Measurements from ENCODE around the gene SLCO3A1. TPM values are rescaled to one million over a fixed set of nuclear protein-coding genes. Genes with fewer than 3 reads are reported as not detected.

The SLCO3A1 gene
- total RNA-seq, 4 donors from 2014 or later, result 23.1 to 62.8 (median 35.1) TPM

DNA sequence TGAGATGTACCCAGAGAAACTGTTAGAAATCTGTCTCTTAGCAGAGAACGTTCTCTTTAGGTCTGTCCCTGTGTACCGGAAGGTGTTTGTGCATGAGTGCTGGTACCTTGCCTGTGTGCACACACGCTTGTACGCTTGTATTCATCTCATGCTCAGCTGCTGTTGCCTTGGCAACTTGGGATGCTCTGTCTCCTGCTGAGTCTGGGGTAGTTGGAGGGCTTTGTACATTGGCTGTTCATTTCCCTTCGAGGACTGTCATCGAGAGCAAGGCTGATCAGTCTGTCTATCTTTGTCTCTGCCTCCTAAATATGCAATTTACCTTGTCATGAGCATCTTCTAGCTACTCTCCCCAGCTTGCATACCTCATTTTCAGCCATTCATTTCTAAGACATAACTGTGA is 147.2 kb downstream of the SLCO3A1 start:
- intact Hi-C loops (cut with DNase I; ENCODE audit: low total_unique reads), result no loop called here
- DNase-seq (ENCODE audit: low spot score in 2 of 2), result no peak
- no peak overlapping the region for H3K4me3 ChIP-seq (ENCODE audit: low read depth, poor library complexity, severe bottlenecking)
- TF ChIP-seq, protein P1, sequence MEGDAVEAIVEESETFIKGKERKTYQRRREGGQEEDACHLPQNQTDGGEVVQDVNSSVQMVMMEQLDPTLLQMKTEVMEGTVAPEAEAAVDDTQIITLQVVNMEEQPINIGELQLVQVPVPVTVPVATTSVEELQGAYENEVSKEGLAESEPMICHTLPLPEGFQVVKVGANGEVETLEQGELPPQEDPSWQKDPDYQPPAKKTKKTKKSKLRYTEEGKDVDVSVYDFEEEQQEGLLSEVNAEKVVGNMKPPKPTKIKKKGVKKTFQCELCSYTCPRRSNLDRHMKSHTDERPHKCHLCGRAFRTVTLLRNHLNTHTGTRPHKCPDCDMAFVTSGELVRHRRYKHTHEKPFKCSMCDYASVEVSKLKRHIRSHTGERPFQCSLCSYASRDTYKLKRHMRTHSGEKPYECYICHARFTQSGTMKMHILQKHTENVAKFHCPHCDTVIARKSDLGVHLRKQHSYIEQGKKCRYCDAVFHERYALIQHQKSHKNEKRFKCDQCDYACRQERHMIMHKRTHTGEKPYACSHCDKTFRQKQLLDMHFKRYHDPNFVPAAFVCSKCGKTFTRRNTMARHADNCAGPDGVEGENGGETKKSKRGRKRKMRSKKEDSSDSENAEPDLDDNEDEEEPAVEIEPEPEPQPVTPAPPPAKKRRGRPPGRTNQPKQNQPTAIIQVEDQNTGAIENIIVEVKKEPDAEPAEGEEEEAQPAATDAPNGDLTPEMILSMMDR (IDR thresholded peaks at IDR 0.05), result no peak
- TF ChIP-seq POLR2A (IDR thresholded peaks at IDR 0.05), result no peak
- WGBS, 2 donors, result 81 to 85% methylated on average over 6 of the region's 6 CpGs

DNA sequence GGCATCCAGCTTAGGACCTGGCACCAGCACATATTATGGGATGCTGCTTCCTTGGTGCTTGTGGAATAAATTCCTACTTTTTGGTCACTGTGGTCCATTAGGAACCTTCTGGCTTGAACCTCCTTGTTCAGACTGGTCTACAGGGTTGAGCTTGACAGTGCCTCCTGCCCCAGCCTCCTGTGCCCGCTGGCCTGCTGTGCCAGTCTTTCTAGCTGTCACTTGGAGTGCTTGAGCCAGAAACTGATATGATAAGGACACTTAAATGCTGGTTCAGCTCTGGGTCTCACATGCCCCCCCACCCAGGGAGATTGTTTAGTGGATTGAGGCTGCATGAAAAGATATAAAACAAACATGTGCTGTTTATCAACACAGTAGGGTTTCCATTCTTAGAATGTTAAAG is 147.8 kb downstream of the SLCO3A1 start:
- DNase-seq (ENCODE audit: low spot score in 2 of 2), result no peak
- TF ChIP-seq POLR2A (IDR thresholded peaks at IDR 0.05), result no peak
- TF ChIP-seq, protein P1 (IDR thresholded peaks at IDR 0.05), result no peak
- intact Hi-C loops (cut with DNase I; ENCODE audit: low total_unique reads), result no loop called here
- H3K4me3 ChIP-seq (ENCODE audit: low read depth, poor library complexity, severe bottlenecking), result no peak overlapping the region
- 100% methylated on average over 1 of the region's 1 CpG for WGBS, 2 donors

DNA sequence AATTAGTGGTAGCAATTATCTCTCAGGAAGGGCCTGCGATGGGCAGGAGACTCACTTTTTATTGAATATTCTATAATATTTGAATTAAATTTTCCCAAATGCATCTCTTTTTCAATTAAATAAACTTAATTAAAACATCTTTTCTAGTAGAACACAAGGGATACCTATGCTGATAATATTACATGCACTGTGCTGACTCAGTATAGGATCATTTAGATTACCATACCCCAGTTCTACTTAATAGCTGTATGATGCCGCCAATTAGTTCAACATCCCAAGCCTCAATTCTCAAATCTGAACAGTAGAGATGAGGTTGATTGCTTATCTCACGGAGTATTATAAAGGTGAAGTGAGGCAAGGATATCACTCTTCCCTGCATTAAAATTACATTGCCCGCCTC is 149.2 kb downstream of the SLCO3A1 start:
- DNase-seq (ENCODE audit: low spot score in 2 of 2), result no peak
- TF ChIP-seq, protein P1 (IDR thresholded peaks at IDR 0.05), result no peak
- no peak for TF ChIP-seq POLR2A (IDR thresholded peaks at IDR 0.05)
- H3K4me3 ChIP-seq (ENCODE audit: low read depth, poor library complexity, severe bottlenecking), result no peak overlapping the region
- intact Hi-C loops (cut with DNase I; ENCODE audit: low total_unique reads), result no loop called here
- 90 to 97% methylated on average over 4 of the region's 4 CpGs for WGBS, 2 donors

DNA sequence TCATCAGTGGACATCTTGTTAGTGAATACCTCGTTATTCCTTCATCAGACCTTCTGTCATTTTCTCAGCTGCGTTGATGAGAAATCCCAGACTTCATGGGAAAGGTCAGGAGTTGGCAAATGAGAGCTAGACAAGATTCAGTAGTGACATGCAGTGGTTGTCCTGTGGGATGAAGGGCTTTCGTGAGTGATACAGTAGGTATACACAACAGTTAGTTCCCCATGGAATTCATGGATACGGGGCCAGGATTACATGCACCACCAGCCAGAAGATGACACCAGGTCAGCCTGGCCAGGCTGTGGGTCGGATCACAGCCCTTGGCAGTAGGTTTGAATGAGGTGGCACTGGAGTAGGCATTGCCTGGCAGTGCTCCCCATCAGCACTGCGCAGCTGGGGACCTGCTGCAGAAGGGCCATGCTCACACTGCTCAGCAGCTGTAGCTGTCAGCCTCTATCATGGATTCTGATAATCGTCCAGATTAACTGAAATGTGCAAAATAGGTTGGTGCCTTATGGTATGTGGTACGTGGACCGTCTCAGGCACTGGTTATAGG is 150.1 kb downstream of the SLCO3A1 start:
- intact Hi-C loops (cut with DNase I; ENCODE audit: low total_unique reads), result no loop called here
- no peak overlapping the region for H3K4me3 ChIP-seq (ENCODE audit: low read depth, poor library complexity, severe bottlenecking)
- DNase-seq (ENCODE audit: low spot score in 2 of 2), result no peak
- TF ChIP-seq POLR2A (IDR thresholded peaks at IDR 0.05), result no peak
- TF ChIP-seq, protein P1 (IDR thresholded peaks at IDR 0.05), result no peak
- 92 to 96% methylated on average over 8 to 9 of the region's 9 CpGs for whole genome bisulfite sequencing, 2 donors

DNA sequence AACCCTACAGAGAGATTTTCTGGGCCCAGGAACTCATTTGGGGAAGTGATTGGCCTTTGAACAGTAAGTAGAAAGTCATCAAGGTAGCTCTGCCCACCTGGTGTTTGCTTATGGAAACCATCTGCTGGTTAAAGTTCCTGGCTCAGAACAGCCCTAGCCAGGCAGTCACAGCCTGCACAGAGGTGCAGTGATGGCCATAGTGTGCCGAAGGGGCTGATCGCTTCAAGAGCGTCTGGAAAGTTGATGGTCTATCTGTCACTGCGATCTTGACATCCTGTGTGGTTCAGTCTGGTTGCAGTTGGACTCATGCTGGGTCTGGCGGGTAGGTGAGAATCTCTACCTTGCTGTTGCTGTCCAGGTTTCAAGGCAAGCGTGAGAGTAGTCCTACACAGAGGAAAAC is 151.6 kb downstream of the SLCO3A1 start:
- no peak for DNase-seq (ENCODE audit: low spot score in 2 of 2)
- TF ChIP-seq, protein P1 (IDR thresholded peaks at IDR 0.05), result no peak
- no peak for TF ChIP-seq POLR2A (IDR thresholded peaks at IDR 0.05)
- WGBS, 2 donors, result 87 to 88% methylated on average over 6 of the region's 6 CpGs
- intact Hi-C loops (cut with DNase I; ENCODE audit: low total_unique reads), result no loop called here
- H3K4me3 ChIP-seq (ENCODE audit: low read depth, poor library complexity, severe bottlenecking), result no peak overlapping the region
